Heart right ventricle (tissue), 16 donors: Measurements from ENCODE around the gene FREM1. TPM values are rescaled to one million over a fixed set of nuclear protein-coding genes. Genes with fewer than 3 reads are reported as not detected.
"Not testable (repeated sequence)": the region's sequence is repeated elsewhere in the genome, so short reads cannot be mapped to it uniquely, and the experiment has no call there.

Experiments
- ATAC-seq, 8 donors: fragments of 200-7000 bp; cut with Tn5 transposase; one replicate each; pipeline ENCODE4 v1.9.1; 2020; ENCODE audit warnings: mild to moderate bottlenecking in 8 of 8, moderate library complexity in 8 of 8, moderate number of reproducible peaks in 1 of 8
- DNase-seq, 2 donors: peaks; one replicate each; pipeline ENCODE4 v3.0.0-alpha.2; 2020
- H3K27ac ChIP-seq, 10 donors: fragments of 200-600 bp; sonication (generic) in 2 of 10; one replicate each; pipeline versions ENCODE4 v1.5.0 to v1.8.0; 2020 to 2022; ENCODE audit warnings: mild to moderate bottlenecking in 3 of 10
- H3K27me3 ChIP-seq, 7 donors: fragments of 200-600 bp; one replicate each; pipeline ENCODE4 v1.8.0; 2021 to 2022; ENCODE audit warnings: mild to moderate bottlenecking in 2 of 7
- H3K36me3 ChIP-seq, 9 donors: fragments of 200-600 bp; sonication (generic) in 1 of 9; one replicate each; pipeline versions ENCODE4 v1.5.0 to v1.8.0; 2020 to 2022; ENCODE audit warnings: mild to moderate bottlenecking in 2 of 9
- H3K4me1 ChIP-seq, 9 donors: fragments of 200-600 bp; sonication (generic) in 1 of 9; one replicate each; pipeline versions ENCODE4 v1.5.0 to v1.8.0; 2020 to 2022; ENCODE audit warnings: mild to moderate bottlenecking in 4 of 9
- H3K4me3 ChIP-seq, 10 donors: fragments of 200-600 bp; sonication (generic) in 2 of 10; one replicate each; pipeline versions ENCODE4 v1.5.0 to v1.8.0; 2020 to 2022; ENCODE audit warnings: mild to moderate bottlenecking in 7 of 10, moderate library complexity in 2 of 10
- H3K9me3 ChIP-seq, 11 donors: fragments of 200-600 bp in 10 of 11; sonication (generic) in 2 of 11; one replicate each; pipeline versions ENCODE4 v1.5.0 to v1.8.0; 2013 to 2022; ENCODE audit warnings: mild to moderate bottlenecking in 2 of 11, control low read depth in 1 of 11, moderate library complexity in 1 of 11
- CTCF ChIP-seq, 9 donors: fragments of 200-600 bp; sonication (generic) in 2 of 9; IDR thresholded peaks; one replicate each; pipeline versions ENCODE4 v1.5.0 to v1.8.0; 2021 to 2022; ENCODE audit warnings: antibody characterized with exemption in 9 of 9, mild to moderate bottlenecking in 5 of 9, moderate library complexity in 1 of 9
- WGBS, 2 donors: extraction: QIAGEN DNeasy Blood & Tissue Kit; methylation state at CpG; one replicate each; pipeline ENCODE4 v1.1.7; 2013; ENCODE audit warnings: inconsistent platforms in 1 of 2; 5-methylcytosine and 5-hydroxymethylcytosine counted together
- intact Hi-C, 10 donors: fragments of 100-400 bp; cut with DNase I; formaldehyde crosslinking; loops; one replicate each; pipeline versions ENCODE4 v1.11.1 to v1.14.2; 2022
- polyA plus RNA-seq, 2 donors: library from polyadenylated mRNA; stranded (reverse); fragments of 200-250 nt; gene quantifications; one replicate each; pipeline ENCODE4 v1.2.3, GENCODE V29; 2013
- total RNA-seq, 10 donors: library from RNA; stranded (reverse); fragmentation: NEBNext Ultra II Directional in 3 of 10; extraction: Animal tissue kit (Norgen Biotek cat#: 25700) in 3 of 10; gene quantifications; one replicate each; pipeline versions ENCODE4 v1.2.1 to v1.2.4, GENCODE V29; 2021 to 2023
- donor health status: Arrhythmogenic right ventricular cardiomyopathy.
- donor health status: ischemic (EF 13 %, LVEDD 7.1; RV severe dilation, severe dysfunction).
- donor health status: healthy with polysubstance abuse.
- donor health status: DM: no; HTN: yes; CAD: no.
- donor health status: DM: no; HTN: no; CAD: no.
- donor health status: ischemic (EF 25% LVEDD 6.9; RV normal size, moderate dysfunction).
- donor health status: ischemic (EF 25% LVEDD 5.7; RV mildly dilated, moderate dysfunction).
- donor health status: healthy.
- donor health status: DM: yes; HTN: yes; CAD: no.
- donor health status: Ischemic cardiomyopathy.
- donor health status: ischemic (EF 35%, LVEDD 5.7; RV mildly dilated, moderate dysfunction).
- donor health status: nonischemic (EF 11% LVEDD 7.7; RV severe dilation, severe dysfunction).
- donor health status: DM: yes; HTN: yes; CAD: no.
- donor health status: PGD.
- donor health status: ischemic (EF 29% LVEDD 5.4; RV normal size, mild dysfunction).
- donor health status: nonischemic (EF 23%, LVEDD 6.1; RV moderate dilation, normal function).

Gene FREM1
- total and polyA plus RNA-seq, 12 donors: 0.59 to 5.9 (median 3.1) TPM

DNA sequence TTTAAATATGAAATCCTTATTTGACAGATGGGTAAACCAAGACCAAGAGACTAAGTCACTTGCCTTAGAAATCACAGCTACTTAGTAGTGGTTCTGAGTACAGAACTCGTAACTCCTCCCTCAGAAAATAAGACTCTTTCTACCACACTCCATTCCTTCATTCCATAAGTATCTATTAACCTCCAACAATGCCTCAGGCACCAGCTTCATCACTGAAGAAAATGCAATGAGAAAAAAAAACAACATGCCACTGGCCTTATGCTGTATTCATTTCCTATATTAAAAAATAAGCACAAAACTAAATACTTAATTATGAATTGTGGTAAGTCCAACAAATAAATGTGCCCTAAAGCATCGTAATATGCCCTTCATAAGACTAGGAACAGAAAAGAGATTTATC lies 13.5 kb upstream of the FREM1 start:
- Histone ChIP-seq H3K36me3 (no peaks in the 10 kb centered on the region), H3K4me1 (no peaks in the 10 kb centered on the region), H3K9me3 (no peaks in the 10 kb centered on the region), H3K4me3 (no peak overlapping the region), H3K27ac (no peak overlapping the region), H3K27me3 (no peaks in the 10 kb centered on the region)
- intact Hi-C loops: no loop called here
- DNase-seq (no peak), ATAC-seq (no peak)
- 82 to 94% methylated on average over 2 of the region's 2 CpGs for whole genome bisulfite sequencing, 2 donors
- TF ChIP-seq CTCF (IDR thresholded peaks at IDR 0.05): no peak

GRCh38 chr9:14920805-14921204 lies 10.6 kb upstream of the FREM1 start:
- ATAC-seq, intact Hi-C loops, H3K36me3 ChIP-seq, H3K27me3 ChIP-seq, H3K9me3 ChIP-seq, H3K4me1 ChIP-seq, H3K4me3 ChIP-seq, H3K27ac ChIP-seq, DNase-seq: not testable (repeated sequence)
- WGBS, 2 donors: 68 to 76% methylated on average over 3 of the region's 3 CpGs

DNA sequence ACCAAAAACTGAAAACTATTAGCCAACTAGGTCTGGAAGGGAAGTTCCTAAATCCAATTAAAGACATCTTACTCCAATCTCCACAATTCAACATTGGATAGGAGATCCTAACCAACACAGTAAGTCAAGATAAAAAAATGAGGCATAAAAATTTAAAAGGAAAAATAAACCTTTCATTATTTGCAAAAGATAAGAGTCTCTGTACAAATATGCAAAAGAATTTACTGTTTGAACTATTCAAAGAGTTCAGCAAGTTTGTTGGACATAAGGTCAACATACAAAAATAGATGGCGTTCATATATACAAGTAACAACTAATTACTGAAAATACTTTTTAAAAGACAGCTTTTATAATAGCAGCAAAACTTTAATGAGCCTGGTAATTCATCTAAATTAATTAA lies 3.1 kb upstream of the FREM1 start:
- no peak for ATAC-seq
- no peaks in the 10 kb centered on the region for H3K9me3 ChIP-seq
- intact Hi-C loops: loop anchor here in 1 of 10 donors (10.0 kb wide), 1 partner anchor 59 kb away; no protein-coding TSS in a partner anchor
- no peak overlapping the region for H3K27ac ChIP-seq
- no peak for DNase-seq
- H3K27me3 ChIP-seq: no peaks in the 10 kb centered on the region
- H3K4me1 ChIP-seq: no peaks in the 10 kb centered on the region
- H3K36me3 ChIP-seq: no peaks in the 10 kb centered on the region
- WGBS, 2 donors: 90% methylated on average over 1 of the region's 1 CpG
- no peak for TF ChIP-seq CTCF (IDR thresholded peaks at IDR 0.05)
- no peak overlapping the region for H3K4me3 ChIP-seq

- DNase-seq (no peak), ATAC-seq (no peak)
- WGBS, 2 donors: 84 to 86% methylated on average over 6 of the region's 6 CpGs
- no peak for TF ChIP-seq CTCF (IDR thresholded peaks at IDR 0.05)
- Histone ChIP-seq H3K27me3 (no peaks in the 10 kb centered on the region), H3K4me1 (no peaks in the 10 kb centered on the region), H3K4me3 (no peak overlapping the region), H3K27ac (no peak overlapping the region), H3K9me3 (no peaks in the 10 kb centered on the region), H3K36me3 (no peaks in the 10 kb centered on the region)
- intact Hi-C loops: loop anchor here in 1 of 10 donors (10.0 kb wide), 1 partner anchor 58 kb away; no protein-coding TSS in a partner anchor
Observed at GRCh38 chr9:14912859-14913258, 2.6 kb upstream of the FREM1 start.

DNA sequence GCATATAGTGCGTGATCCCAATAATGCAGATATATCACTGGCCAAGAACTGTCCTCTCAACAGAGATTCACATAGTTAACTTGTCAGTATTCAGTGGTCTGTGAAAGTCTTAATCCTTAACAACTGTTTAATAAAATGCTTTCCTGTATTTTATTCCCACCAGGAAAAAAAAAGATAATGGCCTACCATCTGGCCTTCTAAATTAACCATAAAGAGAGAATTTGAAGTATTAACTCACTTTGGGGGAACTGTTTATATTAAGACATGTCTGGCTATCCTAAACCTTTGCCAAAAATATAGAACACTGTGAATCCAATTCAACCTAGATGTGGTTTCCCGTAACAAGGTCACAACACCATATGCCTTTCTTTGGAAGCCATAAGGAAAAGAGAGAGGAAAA lies 818 bp upstream of the FREM1 start:
- Histone ChIP-seq H3K4me3 (no peak overlapping the region), H3K36me3 (no peaks in the 10 kb centered on the region), H3K27ac (peak overlapping the region in 4 of 10 donors; percentile 0 to 66 (median 50)), H3K27me3 (no peaks in the 10 kb centered on the region), H3K4me1 (peaks cover 0 to 13% (median 5%) of the 10 kb centered on the region in 9 donors), H3K9me3 (no peaks in the 10 kb centered on the region)
- DNase-seq (no peak), ATAC-seq (no peak)
- intact Hi-C loops: loop anchor here in 1 of 10 donors (10.0 kb wide), 1 partner anchor 56 kb away; no protein-coding TSS in a partner anchor
- WGBS, 2 donors: 95% methylated on average over 2 of the region's 2 CpGs
- no peak for TF ChIP-seq CTCF (IDR thresholded peaks at IDR 0.05)
